Endothelial cell of hepatic sinusoid (primary cell): ENCODE measurements around the gene CCDC85C.

Source experiments
- in situ Hi-C: cut with HindIII; loops from 2 replicates; pipeline ENCODE4 v1.10.0; 2017; ENCODE audit warnings: low sequenced_read_pairs

The CCDC85C gene

GRCh38 chr14:99497894-99498293, 106.1 kb downstream of the CCDC85C start:
- in situ Hi-C loops: loop anchor here (10.0 kb wide), 1 partner anchor 117 kb away; no protein-coding TSS in a partner anchor

GRCh38 chr14:99497341-99497740, 106.7 kb downstream of the CCDC85C start:
- in situ Hi-C loops: loop anchor here (10.0 kb wide), 1 partner anchor 117 kb away; no protein-coding TSS in a partner anchor

GRCh38 chr14:99484106-99484505, 119.9 kb downstream of the CCDC85C start:
- in situ Hi-C loops: no loop called here

GRCh38 chr14:99481745-99482099, 122.3 kb downstream of the CCDC85C start:
- in situ Hi-C loops: no loop called here

- in situ Hi-C loops: no loop called here
Observed at GRCh38 chr14:99480917-99481744, 122.9 kb downstream of the CCDC85C start, which contains the start of gene CCNK. TSS of gene CCNK (plus strand) at chr14:99481409. CDS start at chr14:99492678, 11,269 bp downstream.

GRCh38 chr14:99479906-99480869, 123.8 kb downstream of the CCDC85C start, which contains the start of gene SETD3:
TSS of gene SETD3 (minus strand) at chr14:99480859. CDS start at chr14:99465805, 15,054 bp downstream.
- in situ Hi-C loops: loop anchor here (5.0 kb wide), 1 partner anchor 83 kb away; no protein-coding TSS in a partner anchor

- in situ Hi-C loops: loop anchor here (5.0 kb wide), 1 partner anchor 82 kb away; no protein-coding TSS in a partner anchor
Observed at GRCh38 chr14:99479160-99479905, 124.7 kb downstream of the CCDC85C start.

- in situ Hi-C loops: loop anchor here (5.0 kb wide), 1 partner anchor 81 kb away; no protein-coding TSS in a partner anchor
Observed at GRCh38 chr14:99478128-99478527, 125.9 kb downstream of the CCDC85C start.

GRCh38 chr14:99476864-99477263, 127.1 kb downstream of the CCDC85C start:
- in situ Hi-C loops: loop anchor here (5.0 kb wide), 1 partner anchor 80 kb away; no protein-coding TSS in a partner anchor

- in situ Hi-C loops: loop anchor here (5.0 kb wide), 1 partner anchor 78 kb away; no protein-coding TSS in a partner anchor
Observed at GRCh38 chr14:99475660-99476059, 128.3 kb downstream of the CCDC85C start.

GRCh38 chr14:99475179-99475578, 128.8 kb downstream of the CCDC85C start:
- in situ Hi-C loops: loop anchor here (5.0 kb wide), 1 partner anchor 78 kb away; no protein-coding TSS in a partner anchor

GRCh38 chr14:99473458-99473857, 130.5 kb downstream of the CCDC85C start:
- in situ Hi-C loops: no loop called here

GRCh38 chr14:99472937-99473336, 131.1 kb downstream of the CCDC85C start:
- in situ Hi-C loops: no loop called here

GRCh38 chr14:99471731-99472130, 132.3 kb downstream of the CCDC85C start:
- in situ Hi-C loops: no loop called here

GRCh38 chr14:99468836-99469592, 135.0 kb downstream of the CCDC85C start:
- in situ Hi-C loops: no loop called here

- in situ Hi-C loops: no loop called here
Observed at GRCh38 chr14:99468081-99468480, 135.9 kb downstream of the CCDC85C start.

GRCh38 chr14:99467336-99468078, 136.5 kb downstream of the CCDC85C start:
- in situ Hi-C loops: no loop called here

- in situ Hi-C loops: no loop called here
Observed at GRCh38 chr14:99466758-99467157, 137.2 kb downstream of the CCDC85C start.

- in situ Hi-C loops: no loop called here
Observed at GRCh38 chr14:99465288-99465687, 138.7 kb downstream of the CCDC85C start.
